DOHH2 (cell line): Measurements from ENCODE around the gene BEND5.

Experiments used
- CTCF ChIP-seq: fragments of 200-600 bp; sonication (generic); IDR thresholded peaks from one replicate; pipeline ENCODE4 v1.5.1; 2014; ENCODE audit warnings: antibody characterized with exemption, mild to moderate bottlenecking, low read depth, low read length; ENCODE audit not compliant: poor library complexity, severe bottlenecking
- EZH2phosphoT487 ChIP-seq: fragments of 200-600 bp; sonication (generic); IDR thresholded peaks from 2 replicates; pipeline ENCODE4 v1.6.1; 2017; ENCODE audit warnings: borderline replicate concordance, mild to moderate bottlenecking, antibody characterized with exemption, low read length, moderate library complexity, mixed read lengths

- no peak for TF ChIP-seq CTCF
- TF ChIP-seq EZH2phosphoT487: no peak
Measured at GRCh38 chr1:48760857-48761256, 15.8 kb downstream of the BEND5 start.
